ENCODE results near the gene ECI1.

ECI1 gene

DNA sequence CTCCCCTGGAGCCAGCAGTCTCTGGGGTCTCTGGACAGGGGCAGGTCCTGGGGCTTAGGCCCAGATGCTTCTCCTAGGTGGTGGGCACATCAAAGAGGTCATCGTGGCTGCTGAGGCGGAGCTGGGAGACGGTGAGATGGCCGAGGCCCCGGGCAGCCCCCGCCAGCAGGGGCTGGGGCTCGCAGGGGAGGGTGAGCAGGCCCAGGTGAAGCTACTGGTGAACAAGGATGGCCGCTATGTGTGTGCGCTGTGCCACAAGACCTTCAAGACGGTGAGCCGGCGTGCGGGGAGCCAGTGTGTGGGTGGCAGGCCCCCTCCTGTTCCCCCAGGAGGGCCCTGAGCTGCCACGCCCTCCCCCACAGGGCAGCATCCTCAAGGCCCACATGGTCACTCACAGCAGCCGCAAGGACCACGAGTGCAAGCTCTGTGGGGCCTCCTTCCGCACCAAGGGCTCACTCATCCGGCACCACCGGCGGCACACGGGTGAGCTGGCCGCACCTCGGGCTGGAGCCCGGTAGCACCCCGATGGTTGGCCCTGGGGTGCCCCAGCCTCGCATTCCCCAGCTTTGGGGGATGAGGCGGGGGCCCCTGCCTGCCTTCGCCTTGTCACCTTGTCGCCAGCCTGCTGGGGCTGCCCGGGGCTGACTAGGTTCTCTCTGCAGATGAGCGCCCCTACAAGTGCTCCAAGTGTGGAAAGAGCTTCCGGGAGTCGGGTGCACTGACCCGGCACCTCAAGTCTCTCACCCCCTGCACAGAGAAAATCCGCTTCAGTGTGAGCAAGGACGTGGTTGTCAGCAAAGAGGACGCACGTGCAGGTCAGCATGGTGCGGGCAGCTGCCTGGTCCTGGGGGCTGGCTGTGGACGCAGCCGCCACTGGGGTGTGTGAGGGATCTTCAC is 19.0 kb downstream of the ECI1 start:
- DNase-seq, result no peak

DNA sequence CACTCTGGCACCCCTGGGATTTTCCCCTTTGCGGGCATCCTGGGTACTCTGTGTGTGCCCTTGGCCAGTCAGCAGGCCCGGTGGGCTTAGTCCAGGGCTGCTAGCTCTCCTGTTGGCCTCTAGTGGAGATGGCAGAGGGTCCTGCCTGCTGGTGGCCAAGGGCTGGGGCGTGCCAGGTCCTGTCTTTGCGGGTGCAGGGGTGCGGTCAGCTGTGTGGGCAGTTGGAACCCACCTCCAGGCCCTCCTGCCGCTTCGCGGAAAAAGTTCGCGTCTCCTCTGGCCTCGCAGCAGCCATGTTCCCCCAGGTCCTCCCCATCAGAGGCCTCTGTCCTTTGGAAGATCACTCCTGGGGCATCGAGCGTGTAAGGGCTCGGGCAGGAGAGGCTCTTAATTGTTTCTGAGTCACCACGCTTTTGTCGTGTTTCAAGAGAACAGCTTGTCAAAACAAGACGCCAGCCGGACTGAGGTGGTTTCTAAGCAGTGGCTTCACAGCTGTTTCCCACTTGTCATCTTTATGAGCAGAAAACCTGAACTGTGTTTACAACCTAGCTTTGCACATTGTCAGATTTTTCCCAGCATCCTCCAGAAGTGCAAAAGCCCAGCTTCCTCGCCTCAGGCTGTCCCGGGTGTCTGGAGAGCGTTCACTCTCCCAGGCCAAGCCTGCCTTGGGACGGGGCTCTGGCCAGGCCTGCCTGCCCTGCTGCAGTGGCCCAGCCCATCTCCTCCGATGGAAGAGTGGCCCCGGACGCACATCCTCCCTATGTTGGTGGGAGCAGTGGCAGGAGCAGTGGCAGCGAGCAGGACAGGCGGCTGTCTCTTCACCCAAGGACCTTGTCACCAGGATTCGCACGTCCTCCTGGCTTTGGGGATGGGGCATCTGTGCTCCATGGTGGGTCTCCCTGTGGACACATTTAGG is 20.1 kb downstream of the ECI1 start:
- no peak for DNase-seq

DNA sequence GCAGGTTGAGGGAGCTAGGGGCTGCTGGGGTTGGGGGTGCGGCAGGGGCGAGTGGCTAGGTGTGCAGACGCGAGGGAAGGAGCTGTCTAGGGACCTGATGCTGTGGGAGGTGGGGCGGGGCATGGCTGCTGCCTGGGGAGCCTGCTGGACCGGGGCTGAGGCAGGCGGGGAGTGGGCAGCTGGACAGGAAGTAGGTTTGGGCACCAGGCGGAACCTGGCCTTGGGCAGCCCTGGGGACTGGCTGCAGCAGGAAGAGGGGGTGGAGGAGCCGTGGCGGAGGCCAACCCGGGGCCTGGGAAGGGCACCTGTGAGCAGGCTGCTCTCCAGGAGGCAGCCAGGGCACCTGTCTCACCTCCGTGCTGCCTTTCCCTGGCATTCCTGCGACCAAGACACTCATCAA is 21.0 kb downstream of the ECI1 start:
- no peak for DNase-seq

DNA sequence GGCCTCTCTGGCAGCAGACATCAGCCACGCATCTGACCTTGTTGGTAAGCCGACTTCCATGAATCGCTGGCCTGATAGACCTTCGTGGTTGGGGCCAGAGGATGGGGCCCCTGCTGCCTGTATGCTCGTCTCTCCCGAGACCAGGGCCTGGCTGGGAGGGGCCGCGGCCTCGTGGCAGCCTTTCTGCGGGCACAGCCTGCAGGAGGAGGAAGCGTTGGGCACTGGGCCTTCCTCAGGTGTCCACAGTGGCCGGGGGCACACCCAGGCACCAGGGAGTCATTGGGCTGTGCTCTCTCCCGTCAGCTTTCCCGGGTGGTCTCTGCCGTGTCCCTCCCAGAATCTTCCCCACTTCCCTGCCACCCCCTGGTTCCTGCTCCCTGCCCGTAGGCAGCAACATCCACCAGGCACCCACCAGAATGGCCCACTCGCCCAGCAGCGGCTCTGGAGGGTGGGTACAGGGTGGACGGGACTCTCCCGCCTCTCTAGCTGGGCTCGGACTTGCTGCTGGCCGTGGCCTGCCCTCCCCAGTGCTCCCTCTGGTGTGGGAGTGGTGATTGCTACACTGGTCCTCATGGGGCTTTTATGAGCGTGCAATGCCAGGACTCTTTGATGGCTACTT is 21.6 kb downstream of the ECI1 start:
- no peak for DNase-seq

DNA sequence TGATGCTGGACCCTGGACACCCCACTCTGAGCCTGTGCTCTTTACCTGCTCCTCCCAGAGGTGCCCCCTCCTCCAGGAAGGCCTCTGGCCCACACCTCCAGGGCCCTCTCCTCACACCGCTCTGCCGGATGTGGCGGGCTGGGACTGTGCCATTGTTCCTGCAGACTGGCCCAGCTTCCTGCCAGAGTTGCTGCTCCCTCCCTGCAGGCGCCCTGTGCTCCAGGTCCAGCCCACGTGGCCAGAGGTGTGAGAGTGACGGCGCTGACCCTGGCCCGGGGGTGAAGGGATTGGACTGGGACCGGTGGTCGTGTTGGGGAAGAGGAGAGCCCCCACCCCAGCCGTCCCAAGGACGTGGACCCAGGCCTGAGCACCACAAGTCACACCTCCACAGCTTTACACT is 22.3 kb downstream of the ECI1 start:
- no peak for DNase-seq

DNA sequence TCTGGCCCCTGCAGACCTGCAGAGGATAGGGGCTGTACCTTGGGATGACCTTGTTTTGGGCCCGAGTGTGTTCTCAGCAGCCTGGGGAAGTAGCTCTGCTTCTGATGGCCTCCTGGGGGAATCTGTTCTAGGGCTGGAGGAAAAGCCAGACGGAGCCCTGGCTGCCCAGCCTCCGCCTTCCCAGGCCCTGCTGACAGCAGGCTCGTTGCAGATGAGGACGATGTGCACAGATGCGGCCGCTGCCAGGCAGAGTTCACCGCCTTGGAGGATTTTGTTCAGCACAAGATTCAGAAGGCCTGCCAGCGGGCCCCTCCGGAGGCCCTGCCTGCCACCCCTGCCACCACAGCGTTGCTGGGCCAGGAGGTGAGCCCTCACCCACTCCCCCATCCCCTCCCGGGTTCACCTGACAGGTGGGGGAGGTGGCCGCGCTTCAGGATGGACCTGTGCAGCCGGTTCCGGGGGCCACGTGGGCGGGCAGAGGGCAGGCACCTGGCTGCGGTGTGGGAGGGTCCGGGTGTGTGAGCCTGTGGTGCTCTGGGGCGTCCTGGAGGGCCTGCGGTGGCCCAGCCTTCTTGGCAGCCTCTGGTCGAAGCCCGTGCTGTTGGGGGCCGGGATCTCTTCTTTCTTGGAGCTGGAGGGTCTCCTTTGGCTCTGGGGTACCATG is 23.1 kb downstream of the ECI1 start:
- no peak for DNase-seq

DNA sequence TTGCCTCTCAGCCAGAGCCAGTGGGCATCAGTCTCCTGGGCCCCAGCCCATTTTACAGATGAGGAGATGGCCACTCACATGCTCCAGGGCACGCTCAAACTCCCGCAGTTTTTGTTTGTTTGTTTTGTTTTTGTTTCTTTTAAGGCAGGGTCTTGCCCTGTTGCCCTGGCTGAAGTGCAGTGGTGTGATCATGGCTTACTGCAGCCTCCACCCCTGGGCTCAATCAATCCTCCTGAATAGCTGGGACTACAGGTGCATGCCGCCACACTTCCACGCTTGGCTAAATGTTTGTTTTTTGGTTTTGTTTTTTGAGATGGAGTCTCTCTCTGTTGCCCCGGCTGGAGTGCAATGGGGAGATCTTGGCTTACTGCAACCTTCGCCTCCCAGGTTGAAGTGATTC is 24.5 kb downstream of the ECI1 start:
- no peak for DNase-seq

DNA sequence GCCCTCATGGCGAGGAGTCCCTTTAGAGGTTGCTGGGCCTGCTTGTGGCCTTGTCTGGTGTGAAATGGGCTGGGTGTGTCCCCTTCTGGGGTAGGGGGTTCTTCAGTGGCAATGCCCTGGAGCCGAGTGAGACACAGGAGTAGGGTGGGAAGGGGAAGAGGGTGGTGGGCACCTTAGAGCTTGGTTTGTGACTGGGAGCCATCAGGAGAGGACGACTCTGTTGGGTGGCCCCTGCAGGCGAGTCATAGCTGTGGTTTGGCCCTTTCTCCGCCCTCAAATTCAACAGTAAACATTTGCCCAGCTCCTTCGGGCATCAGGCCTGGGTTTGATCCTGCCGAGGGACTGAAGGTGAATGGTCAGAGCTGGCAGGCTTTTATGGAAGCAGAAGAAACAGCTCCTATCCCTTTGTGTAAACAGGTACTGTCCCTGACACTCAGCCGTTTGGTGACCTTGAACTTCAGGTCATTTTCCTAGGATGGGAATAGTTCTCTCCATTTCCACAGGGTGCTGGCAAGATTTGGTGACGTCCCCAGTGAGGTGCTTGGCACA is 25.1 kb downstream of the ECI1 start:
- no peak for DNase-seq

DNA sequence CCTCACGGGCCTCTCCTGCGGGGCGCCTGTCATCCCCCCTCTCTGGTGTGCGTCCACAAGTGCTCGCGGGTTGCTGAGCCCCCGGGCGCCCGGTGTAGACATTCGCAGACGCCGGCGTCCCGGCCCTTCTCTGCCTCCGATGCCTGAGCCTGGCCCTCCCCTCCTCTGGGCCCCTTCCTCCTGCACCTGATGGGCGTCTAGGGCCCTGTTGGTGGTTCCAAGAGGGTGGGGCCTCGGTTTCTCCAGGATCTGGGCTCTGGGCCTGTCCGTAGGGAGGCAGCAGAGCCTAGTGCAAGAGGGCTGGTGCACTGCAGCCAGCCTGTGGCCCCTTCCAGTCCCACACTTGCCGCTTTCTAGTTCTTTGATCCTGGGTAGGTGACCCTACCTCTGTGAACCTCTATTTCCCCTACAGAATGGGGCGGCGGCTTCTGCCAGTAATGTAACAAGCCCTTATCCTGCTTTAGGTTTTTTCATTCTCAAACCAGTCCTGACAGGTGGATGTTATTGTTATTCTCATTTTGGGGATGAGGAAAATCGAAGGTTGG is 27.4 kb downstream of the ECI1 start:
- peak in 1 of 2 experiments; percentile 10 for DNase-seq

DNA sequence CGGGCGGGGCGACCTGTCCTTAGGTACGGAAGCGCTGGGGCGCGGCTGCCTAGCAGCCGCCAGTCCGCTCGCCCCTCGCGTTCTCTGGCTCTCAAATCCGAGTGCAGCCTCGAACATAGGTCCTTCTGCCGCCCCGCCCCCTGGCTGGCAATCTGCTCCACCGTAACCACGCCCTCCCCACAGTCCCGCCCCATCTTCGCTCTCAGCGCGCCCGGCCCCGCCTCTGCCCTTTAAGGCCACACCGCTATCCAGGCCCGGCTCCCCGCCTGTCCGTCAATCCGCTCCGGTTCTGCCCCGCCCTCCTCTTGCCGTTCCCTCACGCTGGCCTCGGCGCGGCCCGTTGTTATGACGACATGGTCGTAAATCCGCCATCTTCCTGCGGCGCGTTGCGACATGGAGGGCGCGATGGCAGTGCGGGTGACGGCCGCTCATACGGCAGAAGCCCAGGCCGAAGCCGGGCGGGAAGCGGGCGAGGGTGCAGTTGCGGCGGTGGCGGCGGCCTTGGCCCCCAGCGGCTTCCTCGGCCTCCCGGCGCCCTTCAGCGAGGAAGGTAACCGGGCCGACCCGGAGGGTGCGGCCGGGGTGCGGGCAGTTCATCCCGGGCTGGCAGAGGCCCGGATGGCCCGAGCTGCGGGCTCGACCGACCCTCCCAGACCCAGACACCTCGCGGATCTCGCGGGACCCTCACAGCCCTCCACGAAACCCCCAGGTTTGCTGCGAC is 28.0 kb downstream of the ECI1 start, which contains the start of gene E4F1:
TSS of gene E4F1 (plus strand) at position 371 of the 721 bp plus-strand sequence. CDS start at position 394, 23 bp downstream.
- DNase-seq, result peak; percentile 99

DNA sequence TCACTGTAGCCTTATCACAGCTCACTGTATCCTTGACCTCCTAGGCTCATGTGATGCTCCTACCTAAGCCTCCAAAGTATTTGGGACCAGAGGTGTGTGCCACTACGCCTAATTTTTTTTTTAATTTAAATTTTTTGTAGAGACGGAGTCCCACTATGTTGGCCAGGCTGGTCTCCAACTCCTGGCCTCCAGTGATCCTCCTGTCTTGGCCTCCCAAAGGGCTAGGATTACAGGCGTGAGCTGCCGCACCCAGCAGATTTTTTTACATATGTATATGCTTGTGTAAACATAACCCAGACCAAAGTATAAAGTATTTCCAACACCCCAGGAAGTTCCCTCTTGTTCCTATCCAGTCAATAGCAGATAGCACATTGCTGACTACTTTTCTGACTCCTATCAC is 35.1 kb downstream of the ECI1 start:
- no peak for DNase-seq

DNA sequence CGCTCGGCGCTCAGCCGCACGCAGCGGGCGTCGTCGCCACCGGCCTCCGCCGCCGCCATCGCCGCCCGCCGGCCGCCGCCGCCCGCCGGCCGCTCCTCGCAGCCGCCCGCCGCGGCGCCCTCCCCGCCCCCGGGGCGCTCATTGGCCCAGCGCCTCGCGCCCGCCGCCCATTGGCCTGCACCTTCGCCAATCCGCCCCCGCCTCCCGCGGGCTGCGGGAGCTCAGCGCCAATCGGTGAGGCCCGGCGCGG is 36.7 kb downstream of the ECI1 start, which contains the start of gene PGP:
TSS of gene PGP (minus strand) at position 122 of the 250 bp plus-strand sequence. CDS start at position 59, 63 bp downstream.
- no peak for DNase-seq

DNA sequence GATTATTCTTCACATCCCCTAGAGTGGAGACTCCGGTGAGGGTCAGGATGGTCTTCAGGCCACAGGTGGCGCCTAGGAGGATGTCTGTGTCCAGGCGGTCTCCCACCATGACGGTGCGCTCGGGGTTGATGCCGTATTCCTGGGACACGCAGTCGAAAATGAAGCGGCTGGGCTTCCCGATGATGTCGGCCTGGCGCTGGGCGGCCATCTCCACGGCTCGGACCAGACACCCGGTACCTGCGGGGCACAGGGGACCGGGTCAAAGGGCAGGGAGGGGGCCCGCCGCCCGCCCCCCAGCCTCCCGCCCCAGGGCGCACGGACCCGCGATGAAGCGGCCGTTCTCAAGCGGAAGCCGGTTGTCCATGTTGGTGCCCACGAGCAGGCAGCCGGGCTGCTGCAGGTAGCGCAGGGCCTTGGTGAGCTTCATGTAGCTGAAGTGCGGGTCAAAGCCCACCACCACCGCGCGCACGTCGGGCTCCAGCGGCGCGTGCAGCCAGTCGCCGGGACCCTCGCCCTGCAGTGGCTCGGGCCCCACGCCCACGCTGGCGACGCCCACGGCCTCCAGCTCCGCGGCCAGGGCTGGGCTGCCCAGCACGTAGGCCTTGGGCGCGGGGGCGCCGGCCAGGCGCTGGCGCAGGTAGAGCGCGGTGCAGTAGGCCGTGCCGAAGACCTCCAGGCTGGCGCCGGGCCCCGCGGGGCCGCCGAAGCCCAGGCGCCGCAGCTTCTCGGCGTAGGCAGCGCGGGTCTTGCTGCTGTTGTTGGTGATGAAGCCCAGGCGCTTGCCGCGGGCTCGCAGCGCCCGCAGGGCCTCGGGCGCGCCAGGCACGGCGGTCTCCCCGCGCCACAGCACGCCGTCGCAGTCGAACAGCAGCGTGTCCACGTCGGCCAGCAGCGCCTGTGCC is 37.3 kb downstream of the ECI1 start:
- DNase-seq, result no peak

DNA sequence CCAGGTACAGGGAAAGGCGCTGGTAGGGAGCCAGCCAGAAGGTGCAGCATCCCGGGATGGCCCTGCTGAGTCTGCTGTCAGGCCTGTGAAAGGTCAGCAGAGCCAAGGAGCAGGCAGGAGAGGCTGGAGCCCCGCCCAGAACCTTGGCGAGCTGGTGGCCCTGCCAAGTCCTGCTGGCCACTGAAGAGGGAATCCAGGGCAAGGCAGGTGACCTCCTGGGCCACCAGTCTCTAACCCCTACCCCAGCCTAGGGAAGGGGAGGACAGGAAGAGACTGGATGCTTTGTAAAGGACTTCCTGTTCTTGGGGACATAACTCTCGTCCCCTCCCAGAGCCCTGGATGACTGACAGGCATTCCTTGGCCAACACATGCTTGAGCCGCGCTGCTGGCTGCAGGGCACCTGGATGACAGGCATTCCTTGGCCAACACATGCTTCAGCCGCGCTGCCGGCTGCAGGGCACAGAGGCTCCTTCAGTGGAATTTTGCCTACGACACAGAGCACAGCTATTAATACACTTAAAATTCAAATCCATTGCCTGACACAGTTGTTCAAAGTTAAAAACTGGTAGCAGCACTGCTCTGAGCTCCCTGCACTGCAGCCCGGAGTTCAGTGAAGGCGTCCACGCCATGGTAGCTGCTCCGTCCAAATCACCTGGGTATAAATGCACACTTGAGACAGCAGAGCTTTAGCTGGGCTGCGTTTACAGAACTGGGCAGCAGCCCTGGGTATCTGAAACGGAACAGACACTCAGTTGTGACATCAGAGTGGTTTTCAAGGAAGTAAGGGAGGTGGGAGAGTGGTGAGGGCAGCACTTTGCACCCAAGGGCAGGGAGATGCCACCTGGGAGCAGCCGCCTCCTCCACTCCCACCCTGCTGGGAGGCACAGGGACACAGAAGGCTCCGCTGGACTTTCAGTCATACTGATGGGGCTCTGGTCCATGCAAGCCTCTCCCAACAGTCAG is 38.7 kb downstream of the ECI1 start:
- no peak for DNase-seq

DNA sequence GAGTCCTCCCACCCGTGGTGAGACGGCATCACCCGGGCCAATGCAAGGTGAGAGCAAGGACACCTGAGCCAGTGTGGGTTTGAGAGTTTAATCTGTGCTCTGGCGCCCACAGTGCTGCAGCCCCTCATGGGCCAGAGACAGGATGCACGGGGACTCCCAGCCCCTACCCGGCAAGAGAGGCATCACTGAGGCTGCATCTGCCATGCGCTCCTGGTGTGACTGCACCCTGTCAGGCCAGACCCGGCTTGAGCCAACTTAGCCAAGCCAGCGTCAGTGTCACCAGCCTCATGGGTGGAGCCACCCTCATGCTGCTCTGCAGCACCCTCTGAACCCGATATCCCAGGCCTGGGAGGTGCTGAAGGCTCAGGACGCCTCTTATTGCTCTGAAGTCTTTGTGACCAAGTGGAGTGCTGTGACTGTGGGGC is 39.5 kb downstream of the ECI1 start:
- DNase-seq, result no peak

DNA sequence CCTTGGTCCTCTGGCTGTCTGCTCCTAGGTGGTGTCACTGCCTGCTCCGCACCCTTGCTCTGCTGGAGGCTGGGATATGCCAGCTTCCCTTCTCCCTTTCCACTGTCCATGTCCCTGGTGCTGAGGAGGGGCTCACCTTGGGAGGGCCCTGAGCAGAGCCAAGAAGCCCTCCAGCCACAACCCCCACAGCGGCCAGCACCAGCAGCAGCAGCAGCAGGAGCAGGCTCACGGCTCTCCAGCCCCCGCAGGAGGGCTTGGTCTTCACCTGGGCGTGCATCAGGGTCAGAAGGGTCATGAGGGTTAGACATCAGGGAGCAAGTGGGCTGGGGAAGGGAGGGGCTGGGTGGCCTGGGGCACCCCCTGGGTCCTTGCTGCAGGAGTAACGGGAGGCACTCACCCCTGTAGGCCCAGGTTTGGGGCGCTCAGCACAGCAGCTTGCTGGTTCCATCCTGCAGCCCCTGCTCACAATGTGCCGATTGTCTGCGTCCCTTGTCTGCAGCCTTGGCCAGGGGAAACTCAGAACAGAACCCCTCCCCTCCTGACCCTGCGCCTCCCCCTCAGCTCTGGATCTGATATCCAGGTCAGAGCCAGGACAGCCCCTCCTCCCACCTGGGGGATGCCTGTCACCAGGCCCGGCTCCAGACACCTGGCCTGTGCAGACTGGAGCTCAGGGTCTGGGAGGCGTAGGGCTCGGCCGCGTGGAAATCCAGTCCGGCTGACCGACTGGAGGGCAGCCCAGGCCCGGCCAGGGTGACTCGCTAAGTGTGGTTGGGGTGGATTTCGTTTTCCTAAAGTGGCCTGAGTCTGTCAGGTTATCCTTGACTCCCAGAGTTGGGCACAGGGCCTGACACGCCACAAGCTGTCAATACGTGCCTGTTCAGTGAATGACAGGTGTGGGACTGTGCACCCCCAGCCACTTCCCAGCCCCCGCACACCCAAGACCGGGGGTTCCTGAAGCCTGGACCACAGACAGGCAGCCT is 40.7 kb downstream of the ECI1 start, which contains the start of gene BRICD5:
TSS of gene BRICD5 (minus strand) at position 478 of the 980 bp plus-strand sequence. CDS start at position 448, 30 bp downstream.
- no peak for DNase-seq

DNA sequence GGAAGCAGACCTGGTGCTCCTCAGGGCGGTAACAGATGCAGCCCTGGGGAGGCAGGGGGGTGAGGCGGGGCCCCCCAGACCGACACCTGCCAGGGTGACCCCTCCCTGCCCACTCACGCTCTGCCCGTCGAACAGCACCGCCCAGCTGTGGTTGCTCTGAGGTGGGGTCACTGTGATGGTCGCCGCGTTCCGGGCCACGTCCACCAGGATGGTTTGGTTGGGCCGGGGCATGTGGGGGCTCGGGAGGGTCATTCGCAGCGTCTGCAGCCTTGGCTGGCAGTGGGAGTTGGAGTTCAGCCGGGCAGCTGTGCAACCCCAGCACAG is 41.4 kb downstream of the ECI1 start:
- no peak for DNase-seq
